NT2/D1 (cell line): Measurements from ENCODE around the gene GRM6.

Experiments
- SUZ12 ChIP-seq: IDR thresholded peaks from 2 replicates; pipeline ENCODE4 v1.6.1; 2011; ENCODE audit not compliant: insufficient read length, insufficient read depth; ENCODE audit errors: extremely low read depth
- YY1 ChIP-seq: IDR thresholded peaks from 2 replicates; pipeline ENCODE4 v1.6.1; 2011; ENCODE audit not compliant: insufficient read length, insufficient read depth

GRCh38 chr5:178986326-178986960 lies 8.7 kb downstream of the GRM6 start:
- TF ChIP-seq YY1 (no peak), SUZ12 (no peak)
